Panc1 (cell line): ENCODE measurements around the gene SMTN. TPM values are rescaled to one million over a fixed set of nuclear protein-coding genes. Genes with fewer than 3 reads are reported as not detected.

Source experiments
- ATAC-seq: fragments of 200-7000 bp; cut with Tn5 transposase; 2 replicates; pipeline ENCODE4 v1.9.1; 2020; ENCODE audit warnings: mild to moderate bottlenecking, moderate library complexity
- BruUV-seq: library from RNA; stranded (reverse); fragments of 400-500 nt; replicated peaks from 2 replicates; lab custom pipeline; 2021; lab: Mats Ljungman, UMichigan
- CTCF ChIA-PET: fragments of 300-600 bp; sonication (Branson Sonifier 250); formaldehyde crosslinking; loops from one replicate; lab custom pipeline; 2022; ENCODE audit warnings: antibody characterized with exemption; lab: Charles Lee
- POLR2A ChIA-PET: fragments of 300-600 bp; sonication (Branson Sonifier 250); formaldehyde crosslinking; loops from one replicate; lab custom pipeline; 2022; ENCODE audit warnings: antibody characterized with exemption; lab: Charles Lee
- DNase-seq: peaks from one replicate; pipeline ENCODE4 v3.0.0-alpha.2; 2010; ENCODE audit warnings: low read depth, low spot score
- H3K27ac ChIP-seq: 2 replicates; pipeline ENCODE4 v1.5.1; 2011; ENCODE audit warnings: mild to moderate bottlenecking, low read length, inconsistent platforms
- H3K27me3 ChIP-seq: fragments of 200-500 bp; sonication (Bioruptor generic); 2 replicates; pipeline ENCODE4 v1.6.0; 2014; ENCODE audit warnings: low read length, inconsistent platforms; ENCODE audit not compliant: control insufficient read depth, insufficient read depth
- H3K36me3 ChIP-seq: fragments of 200-500 bp; sonication (Bioruptor generic); 2 replicates; pipeline ENCODE4 v1.5.1; 2014; ENCODE audit warnings: inconsistent platforms, mild to moderate bottlenecking, low read length, moderate library complexity; ENCODE audit not compliant: control insufficient read depth, insufficient read depth
- H3K4me1 ChIP-seq: 2 replicates; pipeline ENCODE4 v1.5.1; 2011; ENCODE audit warnings: inconsistent platforms, mild to moderate bottlenecking, low read length, moderate library complexity; ENCODE audit not compliant: control insufficient read depth, insufficient read depth
- H3K4me3 ChIP-seq, 2 experiments: 2 replicates each; pipeline ENCODE4 v1.5.1; 2011 to 2012; ENCODE audit warnings: low read depth in 2 of 2, low read length in 2 of 2, mild to moderate bottlenecking in 2 of 2, inconsistent platforms in 1 of 2, moderate library complexity in 1 of 2
- H3K9me3 ChIP-seq: fragments of 200-500 bp; sonication (Bioruptor generic); 2 replicates; pipeline ENCODE4 v1.5.1; 2014; ENCODE audit warnings: low read depth, mild to moderate bottlenecking, inconsistent platforms, low read length, moderate library complexity; ENCODE audit not compliant: control insufficient read depth, insufficient read depth
- CTCF ChIP-seq: fragments of 450-650 bp; IDR thresholded peaks from 2 replicates; pipeline ENCODE4 v1.5.1; 2017; ENCODE audit warnings: mild to moderate bottlenecking
- POLR2AphosphoS5 ChIP-seq: IDR thresholded peaks from 2 replicates; pipeline ENCODE4 v1.6.1; 2012; ENCODE audit warnings: mild to moderate bottlenecking, low read depth, low read length, moderate library complexity
- REST ChIP-seq, 2 experiments: IDR thresholded peaks; 2 replicates each; pipeline ENCODE4 v1.6.1; 2011 to 2012; ENCODE audit warnings: low read depth in 2 of 2, control low read depth in 1 of 2, low read length in 1 of 2, mild to moderate bottlenecking in 1 of 2, moderate library complexity in 1 of 2; ENCODE audit not compliant: insufficient read depth in 1 of 2
- SIN3A ChIP-seq: IDR thresholded peaks from 2 replicates; pipeline ENCODE4 v1.6.1; 2012; ENCODE audit warnings: low read depth, mild to moderate bottlenecking, low read length, moderate library complexity, borderline replicate concordance; ENCODE audit not compliant: insufficient read depth
- TCF7L2 ChIP-seq: IDR thresholded peaks from 2 replicates; pipeline ENCODE4 v1.6.1; 2011; ENCODE audit warnings: mild to moderate bottlenecking, low read depth, low read length, inconsistent platforms
- in situ Hi-C: cut with HindIII; loops from 2 replicates; pipeline ENCODE4 v1.10.0; 2016; ENCODE audit warnings: low sequenced_read_pairs, low pct_unique_long_range_greater_than_20kb
- intact Hi-C: fragments of 100-400 bp; cut with micrococcal nuclease; formaldehyde crosslinking; loops from one replicate; pipeline ENCODE4 v1.10.0; 2022; ENCODE audit not compliant: unreplicated experiment
- total RNA-seq: library from RNA; stranded (reverse); gene quantifications from one replicate; pipeline ENCODE4 v1.2.1, GENCODE V29; 2021; ENCODE audit not compliant: unreplicated experiment

SMTN gene
- total RNA-seq, 1 experiment from 2014 or later: 71.7 TPM

- BruUV-seq: no TSS peak
- Histone ChIP-seq H3K36me3 (peaks cover 5% of the 10 kb centered on the region; the same call in 1 of the 2 replicates), H3K27me3 (no peaks in the 10 kb centered on the region), H3K27ac (peak overlapping the region; percentile 91; the same call in 1 of the 2 replicates), H3K4me3 (no peak overlapping the region), H3K9me3 (no peaks in the 10 kb centered on the region), H3K4me1 (peaks cover 16% of the 10 kb centered on the region)
- ATAC-seq: no peak
- ChIA-PET CTCF (no interaction called here), POLR2A (interaction anchor here (1.0 kb wide), 1 partner anchor 117 kb away, joined by 3 read pairs; the partner anchor contains the start of genes MORC2 and TUG1)
- in situ Hi-C loops: no loop called here
- intact Hi-C loops: loop anchor here (2.0 kb wide), 1 partner anchor 117 kb away; the partner anchor contains the start of genes MORC2 and TUG1
- DNase-seq: no peak
- TF ChIP-seq POLR2AphosphoS5 (no peak), CTCF (no peak), TCF7L2 (no peak), SIN3A (no peak), REST (IDR thresholded peaks at IDR 0.05; ENCODE audit: insufficient read depth in 1 of 2, low read depth in 2 of 2, low read length in 1 of 2) (no peak)
Observed at GRCh38 chr22:31085928-31086327, 4.8 kb downstream of the SMTN start.

- no TSS peak for BruUV-seq
- peaks cover 16% of the 10 kb centered on the region for H3K4me1 ChIP-seq
- no peak for ATAC-seq
- no peaks in the 10 kb centered on the region for H3K27me3 ChIP-seq
- in situ Hi-C loops: no loop called here
- H3K27ac ChIP-seq: no peak overlapping the region
- no peaks in the 10 kb centered on the region for H3K9me3 ChIP-seq
- no peak for TF ChIP-seq SIN3A
- TF ChIP-seq POLR2AphosphoS5: no peak
- TF ChIP-seq REST (IDR thresholded peaks at IDR 0.05; ENCODE audit: insufficient read depth in 1 of 2, low read depth in 2 of 2, low read length in 1 of 2): no peak
- TF ChIP-seq TCF7L2: no peak
- no peak for TF ChIP-seq CTCF
- ChIA-PET POLR2A (no interaction called here), CTCF (no interaction called here)
- no peak overlapping the region for H3K4me3 ChIP-seq
- DNase-seq: no peak
- intact Hi-C loops: no loop called here
- H3K36me3 ChIP-seq: no peaks in the 10 kb centered on the region; the same call in 1 of the 2 replicates
Observed at GRCh38 chr22:31086703-31087330, 5.7 kb downstream of the SMTN start.
